ENCODE results near the gene TACC2.

TACC2 gene

GRCh38 chr10:122302315-122302714, 313.4 kb downstream of the TACC2 start:
- DNase-seq = no peak

- DNase-seq = no peak
These were observed 314.5 kb downstream of the TACC2 start for GRCh38 chr10:122303271-122304053.

Data from activated naive CD4-positive, alpha-beta T cell (primary cell).